Measurements from ENCODE around the gene RASGRF1. TPM values are rescaled to one million over a fixed set of nuclear protein-coding genes. Genes with fewer than 3 reads are reported as not detected.

The RASGRF1 gene
- total and polyA plus RNA-seq, 2 experiments from 2014 or later: 0.05 to 0.24 TPM

DNA sequence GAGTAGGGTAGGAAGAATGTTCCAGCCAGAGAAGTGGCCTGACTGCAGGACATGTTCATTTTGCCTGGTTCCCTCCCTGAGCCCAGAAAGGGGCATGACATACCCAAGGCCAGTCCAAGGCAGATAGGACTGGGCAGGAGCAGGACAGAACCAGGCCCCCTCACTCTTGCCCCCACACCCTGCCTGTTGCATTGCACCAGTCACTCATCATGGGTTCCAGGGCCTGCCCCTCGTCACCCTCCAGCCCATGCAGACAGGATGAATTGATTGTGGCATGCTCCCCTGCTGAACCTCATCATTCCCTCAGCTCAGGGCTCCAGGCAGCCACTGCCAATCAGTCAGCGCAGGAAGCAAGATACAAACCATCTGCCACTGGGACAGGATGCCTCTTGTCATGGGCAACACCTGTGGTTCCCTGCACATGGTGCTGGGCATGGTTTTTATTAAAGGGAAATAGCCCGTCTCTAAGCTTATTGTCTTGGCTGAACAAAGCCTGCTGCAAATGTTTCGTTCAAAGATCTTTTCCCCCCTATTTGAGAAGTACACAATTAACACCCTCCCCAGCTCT, 48.9 kb downstream of the RASGRF1 start:
- Mint-ChIP-seq H3K27me3 (ENCODE audit: insufficient read depth, low read depth, poor library complexity) (peaks cover 4% of the 10 kb centered on the region), H3K36me3 (ENCODE audit: low read depth) (peaks cover 4% of the 10 kb centered on the region; the same call in 2 of the 3 replicates), H3K9me3 (peaks cover 17% of the 10 kb centered on the region), H3K4me1 (no peaks in the 10 kb centered on the region), H3K4me3 (no peak overlapping the region), H3K27ac (no peak overlapping the region)
- ATAC-seq (no peak), DNase-seq (ENCODE audit: low spot score) (no peak)
- H2AFZ ChIP-seq: no peak overlapping the region
- H4K20me1 ChIP-seq (replicated peaks; ENCODE audit: insufficient read depth): no peaks in the 10 kb centered on the region
- no peaks in the 10 kb centered on the region for H3K4me1 ChIP-seq (ENCODE audit: insufficient read depth)
- H3K9me2 ChIP-seq (ENCODE audit: insufficient read depth): peaks cover 4% of the 10 kb centered on the region; the same call in 1 of the 2 replicates
- no peak overlapping the region for H3K27ac ChIP-seq (ENCODE audit: low read depth)
- H3K79me2 ChIP-seq (replicated peaks; ENCODE audit: insufficient read depth): no peaks in the 10 kb centered on the region
- no peak overlapping the region for H3K4me3 ChIP-seq
- H3K27me3 ChIP-seq (ENCODE audit: insufficient read depth): no peaks in the 10 kb centered on the region
- H3F3A ChIP-seq (replicated peaks; ENCODE audit: low read depth): no peaks in the 10 kb centered on the region
- no peak overlapping the region for H3K4me2 ChIP-seq
- TF ChIP-seq REST (IDR thresholded peaks at IDR 0.05; ENCODE audit: unreplicated experiment) (no peak), ZNF331 (CRISPR knock-in tag; IDR thresholded peaks at IDR 0.05; ENCODE audit: low read depth) (no peak), ETS1 (IDR thresholded peaks at IDR 0.05) (no peak), STAT1 (IDR thresholded peaks at IDR 0.05; ENCODE audit: unreplicated experiment) (no peak), EZH2 (IDR thresholded peaks at IDR 0.05; ENCODE audit: low read depth, unreplicated experiment) (no peak), ZNF462 (CRISPR knock-in tag; IDR thresholded peaks at IDR 0.05) (no peak), CREB1 (CRISPR knock-in tag; IDR thresholded peaks at IDR 0.05; ENCODE audit: low read depth) (no peak), EZH2phosphoT487 (IDR thresholded peaks at IDR 0.05; ENCODE audit: unreplicated experiment) (no peak), ZNF114 (CRISPR knock-in tag; IDR thresholded peaks at IDR 0.05) (no peak), POLR2AphosphoS5 (IDR thresholded peaks at IDR 0.05; ENCODE audit: low read depth) (no peak), JUNB (IDR thresholded peaks at IDR 0.05; ENCODE audit: unreplicated experiment) (no peak), NANOG (IDR thresholded peaks at IDR 0.05; ENCODE audit: borderline replicate concordance) (no peak)
- TF ChIP-seq, protein P1, sequence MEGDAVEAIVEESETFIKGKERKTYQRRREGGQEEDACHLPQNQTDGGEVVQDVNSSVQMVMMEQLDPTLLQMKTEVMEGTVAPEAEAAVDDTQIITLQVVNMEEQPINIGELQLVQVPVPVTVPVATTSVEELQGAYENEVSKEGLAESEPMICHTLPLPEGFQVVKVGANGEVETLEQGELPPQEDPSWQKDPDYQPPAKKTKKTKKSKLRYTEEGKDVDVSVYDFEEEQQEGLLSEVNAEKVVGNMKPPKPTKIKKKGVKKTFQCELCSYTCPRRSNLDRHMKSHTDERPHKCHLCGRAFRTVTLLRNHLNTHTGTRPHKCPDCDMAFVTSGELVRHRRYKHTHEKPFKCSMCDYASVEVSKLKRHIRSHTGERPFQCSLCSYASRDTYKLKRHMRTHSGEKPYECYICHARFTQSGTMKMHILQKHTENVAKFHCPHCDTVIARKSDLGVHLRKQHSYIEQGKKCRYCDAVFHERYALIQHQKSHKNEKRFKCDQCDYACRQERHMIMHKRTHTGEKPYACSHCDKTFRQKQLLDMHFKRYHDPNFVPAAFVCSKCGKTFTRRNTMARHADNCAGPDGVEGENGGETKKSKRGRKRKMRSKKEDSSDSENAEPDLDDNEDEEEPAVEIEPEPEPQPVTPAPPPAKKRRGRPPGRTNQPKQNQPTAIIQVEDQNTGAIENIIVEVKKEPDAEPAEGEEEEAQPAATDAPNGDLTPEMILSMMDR (conservative IDR thresholded peaks at IDR 0.05; ENCODE audit: low read depth in 2 of 2): no peak
- H3K36me3 ChIP-seq (ENCODE audit: insufficient read depth): no peaks in the 10 kb centered on the region

Data from GM23338 (cell line).